Thyroid gland (tissue), 4 donors: Measurements from ENCODE around the gene NUDT4. TPM values are rescaled to one million over a fixed set of nuclear protein-coding genes. Genes with fewer than 3 reads are reported as not detected.

Experiments
- DNase-seq, 2 donors: peaks; one replicate each; pipeline ENCODE4 v3.0.0-alpha.2; 2019
- H3K27ac ChIP-seq, 3 donors: fragments of 200-600 bp; sonication (generic); 1 replicate in 2 of 3; 2 replicates in 1 of 3; pipeline ENCODE4 v1.5.1; 2016 to 2019; ENCODE audit warnings: mild to moderate bottlenecking in 1 of 3, moderate library complexity in 1 of 3
- H3K27me3 ChIP-seq: fragments of 200-600 bp; sonication (generic); one replicate; pipeline ENCODE4 v1.5.1; 2019
- H3K36me3 ChIP-seq, 2 donors: fragments of 200-600 bp; sonication (generic); one replicate each; pipeline ENCODE4 v1.5.1; 2016 to 2019
- H3K4me1 ChIP-seq, 2 donors: fragments of 200-600 bp; sonication (generic); one replicate each; pipeline ENCODE4 v1.5.1; 2017 to 2019
- H3K4me3 ChIP-seq, 3 donors: fragments of 200-600 bp; sonication (generic); replicated peaks in 1 of 3; 1 replicate in 2 of 3; 2 replicates in 1 of 3; pipeline ENCODE4 v1.5.1; 2016; ENCODE audit warnings: mild to moderate bottlenecking in 1 of 3
- H3K9me3 ChIP-seq: fragments of 200-600 bp; sonication (generic); one replicate; pipeline ENCODE4 v1.5.1; 2017
- POLR2A ChIP-seq, 2 donors: fragments of 450-650 bp; IDR thresholded peaks; one replicate each; pipeline ENCODE4 v1.6.1; 2017; ENCODE audit warnings: antibody characterized with exemption in 2 of 2, mild to moderate bottlenecking in 2 of 2, moderate library complexity in 1 of 2
- WGBS, 2 donors: methylation state at CpG; one replicate each; pipeline ENCODE4 v1.1.5; 2017; 5-methylcytosine and 5-hydroxymethylcytosine counted together
- intact Hi-C: fragments of 100-400 bp; cut with DNase I; formaldehyde crosslinking; loops from one replicate; pipeline ENCODE4 v1.15.1; 2023
- total RNA-seq, 4 donors: library from RNA; depleted of rRNA; stranded (reverse); fragments of >200 nt; gene quantifications; one replicate each; pipeline ENCODE4 v1.2.3, GENCODE V29; 2016
- TF ChIP-seq, protein P1 (sequence below), 6 experiments: fragments of 200-600 bp in 3 of 6; fragments of 450-650 bp in 3 of 6; sonication (generic) in 3 of 6; IDR thresholded peaks; one replicate each; pipeline ENCODE4 v1.5.1; 2016 to 2019; ENCODE audit warnings: antibody characterized with exemption in 6 of 6, mild to moderate bottlenecking in 2 of 6, inconsistent platforms in 1 of 6, moderate library complexity in 1 of 6

Gene NUDT4
- total RNA-seq, 4 donors from 2014 or later, result 102 to 125 (median 110) TPM

DNA sequence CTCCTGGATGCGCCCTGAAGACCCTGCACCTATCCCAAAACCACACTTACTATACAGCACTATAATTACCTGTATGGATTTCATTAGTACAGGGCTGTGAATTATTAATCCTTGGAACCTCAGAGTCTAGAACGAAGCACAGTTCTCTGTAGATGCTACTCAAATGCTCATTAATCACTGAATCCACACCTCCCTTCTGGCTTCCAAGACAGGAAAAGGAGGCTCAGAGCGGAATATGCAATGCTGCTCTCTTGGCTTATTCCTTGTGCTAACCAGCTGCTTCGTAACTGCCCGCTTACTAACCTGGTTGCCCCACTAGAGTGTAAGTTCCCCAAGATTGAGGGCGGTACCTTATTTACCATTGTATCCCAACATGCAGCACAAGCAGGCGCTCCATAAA lies 39.1 kb upstream of the NUDT4 start:
- H3K4me3 ChIP-seq, result no peak overlapping the region
- no peaks in the 10 kb centered on the region for H3K4me1 ChIP-seq
- 97 to 98% methylated on average over 7 of the region's 7 CpGs for WGBS, 2 donors
- TF ChIP-seq, protein P1, sequence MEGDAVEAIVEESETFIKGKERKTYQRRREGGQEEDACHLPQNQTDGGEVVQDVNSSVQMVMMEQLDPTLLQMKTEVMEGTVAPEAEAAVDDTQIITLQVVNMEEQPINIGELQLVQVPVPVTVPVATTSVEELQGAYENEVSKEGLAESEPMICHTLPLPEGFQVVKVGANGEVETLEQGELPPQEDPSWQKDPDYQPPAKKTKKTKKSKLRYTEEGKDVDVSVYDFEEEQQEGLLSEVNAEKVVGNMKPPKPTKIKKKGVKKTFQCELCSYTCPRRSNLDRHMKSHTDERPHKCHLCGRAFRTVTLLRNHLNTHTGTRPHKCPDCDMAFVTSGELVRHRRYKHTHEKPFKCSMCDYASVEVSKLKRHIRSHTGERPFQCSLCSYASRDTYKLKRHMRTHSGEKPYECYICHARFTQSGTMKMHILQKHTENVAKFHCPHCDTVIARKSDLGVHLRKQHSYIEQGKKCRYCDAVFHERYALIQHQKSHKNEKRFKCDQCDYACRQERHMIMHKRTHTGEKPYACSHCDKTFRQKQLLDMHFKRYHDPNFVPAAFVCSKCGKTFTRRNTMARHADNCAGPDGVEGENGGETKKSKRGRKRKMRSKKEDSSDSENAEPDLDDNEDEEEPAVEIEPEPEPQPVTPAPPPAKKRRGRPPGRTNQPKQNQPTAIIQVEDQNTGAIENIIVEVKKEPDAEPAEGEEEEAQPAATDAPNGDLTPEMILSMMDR (IDR thresholded peaks at IDR 0.05), result no peak
- TF ChIP-seq POLR2A (IDR thresholded peaks at IDR 0.05), result no peak
- H3K27me3 ChIP-seq, result no peaks in the 10 kb centered on the region
- DNase-seq, result no peak
- H3K36me3 ChIP-seq, result no peaks in the 10 kb centered on the region
- no peak overlapping the region for H3K27ac ChIP-seq
- intact Hi-C loops, result no loop called here
- H3K9me3 ChIP-seq, result no peaks in the 10 kb centered on the region

DNA sequence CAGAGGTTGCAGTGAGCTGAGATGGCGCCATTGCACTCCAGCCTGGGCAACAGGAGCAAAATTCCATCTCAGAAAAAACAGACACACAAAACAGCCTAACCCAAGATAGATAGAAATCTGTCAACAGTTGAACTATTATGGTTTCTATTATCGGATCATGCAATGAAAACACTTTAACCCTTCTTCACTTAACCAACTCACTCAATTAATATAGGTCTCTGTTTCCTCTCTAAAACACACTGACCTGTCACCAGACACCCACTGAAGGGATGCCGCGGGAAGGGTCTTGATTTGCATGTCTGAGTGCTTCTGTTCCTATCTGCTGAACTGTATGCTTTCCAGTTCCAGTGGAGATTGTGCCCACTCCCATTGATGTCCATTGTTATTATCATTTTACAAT lies 38.0 kb upstream of the NUDT4 start:
- Histone ChIP-seq H3K4me1 (no peaks in the 10 kb centered on the region), H3K27ac (no peak overlapping the region), H3K27me3 (no peaks in the 10 kb centered on the region), H3K9me3 (no peaks in the 10 kb centered on the region), H3K4me3 (no peak overlapping the region), H3K36me3 (no peaks in the 10 kb centered on the region)
- intact Hi-C loops, result no loop called here
- no peak for DNase-seq
- TF ChIP-seq POLR2A (IDR thresholded peaks at IDR 0.05), result no peak
- TF ChIP-seq, protein P1 (IDR thresholded peaks at IDR 0.05), result no peak
- WGBS, 2 donors, result 69 to 71% methylated on average over 4 of the region's 4 CpGs

DNA sequence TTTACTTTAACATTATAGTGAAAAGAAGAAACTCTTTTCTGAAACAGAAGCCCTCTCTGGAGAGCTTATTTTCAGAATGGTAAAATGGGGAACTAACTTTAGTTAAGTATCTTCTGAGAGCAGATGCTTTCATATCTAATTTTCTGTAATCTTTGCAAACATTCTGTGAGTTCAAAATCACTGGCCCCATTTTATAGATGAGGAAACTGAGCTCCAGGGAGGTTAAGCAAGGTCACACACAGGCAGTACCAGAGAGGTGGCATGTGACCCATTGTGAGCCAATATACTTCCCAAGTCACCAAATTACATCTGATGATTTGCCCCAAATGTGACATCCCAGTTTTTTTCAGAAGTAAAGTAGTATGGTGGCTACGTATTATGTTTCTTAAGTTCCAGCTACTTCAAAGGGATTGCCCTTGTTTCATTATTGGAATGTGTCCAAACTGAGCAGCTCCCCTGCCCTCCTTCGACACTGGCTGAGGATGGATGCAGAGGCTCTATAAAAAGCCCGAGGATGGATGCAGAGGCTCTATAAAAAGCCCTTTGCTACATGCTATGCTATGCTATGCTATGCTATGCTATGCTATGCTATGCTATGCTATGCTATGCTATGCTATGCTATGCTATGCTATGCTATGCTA lies 36.2 kb upstream of the NUDT4 start:
- no peak for DNase-seq
- no peak for TF ChIP-seq POLR2A (IDR thresholded peaks at IDR 0.05)
- TF ChIP-seq, protein P1 (IDR thresholded peaks at IDR 0.05), result no peak
- intact Hi-C loops, result no loop called here
- Histone ChIP-seq H3K27me3 (no peaks in the 10 kb centered on the region), H3K27ac (no peak overlapping the region), H3K4me3 (no peak overlapping the region), H3K36me3 (no peaks in the 10 kb centered on the region), H3K4me1 (no peaks in the 10 kb centered on the region), H3K9me3 (no peaks in the 10 kb centered on the region)
- 67 to 70% methylated on average over 3 of the region's 3 CpGs for WGBS, 2 donors

DNA sequence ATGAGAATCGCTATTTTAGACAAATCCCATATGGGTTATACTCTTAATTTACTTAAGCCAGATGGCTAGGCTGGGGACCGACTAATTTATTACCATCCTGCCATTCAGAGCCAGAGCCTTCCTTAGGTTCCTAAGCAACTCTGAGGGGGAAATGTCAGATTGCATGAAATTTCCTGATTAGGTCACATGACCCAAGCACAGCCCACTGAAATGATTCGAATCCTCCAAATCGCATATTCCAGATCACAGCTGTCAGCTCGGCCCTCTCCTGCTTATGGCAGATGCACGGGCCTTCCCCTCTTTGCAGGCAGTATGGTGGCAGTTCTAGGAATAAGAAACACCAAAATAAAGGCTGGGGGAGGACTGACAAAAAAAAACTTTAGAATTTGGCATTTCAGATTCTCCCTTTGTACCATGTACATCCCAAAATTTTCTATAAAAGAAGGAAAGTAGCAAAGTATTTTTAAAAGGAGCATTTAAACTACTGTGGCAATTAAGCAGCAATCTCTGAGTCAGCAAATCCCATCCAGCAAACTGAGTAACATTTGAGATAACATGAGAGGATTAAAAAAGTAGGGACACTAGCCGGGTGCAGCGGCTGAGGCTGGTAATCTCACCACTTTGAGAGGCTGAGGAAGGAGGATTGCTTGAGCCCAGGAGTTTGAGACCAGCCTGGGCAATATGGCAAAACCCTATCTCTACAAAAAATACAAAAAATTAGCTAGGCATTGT lies 30.5 kb upstream of the NUDT4 start:
- Histone ChIP-seq H3K27me3 (no peaks in the 10 kb centered on the region), H3K27ac (no peak overlapping the region), H3K9me3 (no peaks in the 10 kb centered on the region), H3K4me3 (no peak overlapping the region), H3K4me1 (no peaks in the 10 kb centered on the region), H3K36me3 (no peaks in the 10 kb centered on the region)
- 74 to 88% methylated on average over 8 of the region's 8 CpGs for WGBS, 2 donors
- TF ChIP-seq POLR2A (IDR thresholded peaks at IDR 0.05), result no peak
- TF ChIP-seq, protein P1 (IDR thresholded peaks at IDR 0.05), result no peak
- DNase-seq, result no peak
- intact Hi-C loops, result no loop called here
